ENCODE measurements around the gene TEX52. TPM values are rescaled to one million over a fixed set of nuclear protein-coding genes. Genes with fewer than 3 reads are reported as not detected.

TEX52 gene
- polyA plus RNA-seq, 1 donor (not counting 4 experiments of a cell fraction or from before 2014, with no cell fraction given), result not detected

GRCh38 chr12:2804393-2805142, 52.3 kb downstream of the TEX52 start:
- H3K79me2 ChIP-seq (ENCODE audit: control insufficient read depth, insufficient read depth, low read length), result no peaks in the 10 kb centered on the region
- H3K4me2 ChIP-seq (ENCODE audit: control insufficient read depth, extremely low read depth, insufficient read depth, low read depth, low read length), result no peak overlapping the region
- H3K27ac ChIP-seq (ENCODE audit: control insufficient read depth, insufficient read depth, low read length), result no peak overlapping the region
- no peak overlapping the region for H3K9ac ChIP-seq (ENCODE audit: control insufficient read depth, extremely low read depth, insufficient read depth, low read length)
- H3K4me1 ChIP-seq (ENCODE audit: control insufficient read depth, extremely low read depth, insufficient read depth, low read length), result peaks cover 11% of the 10 kb centered on the region
- no peak overlapping the region for H2AFZ ChIP-seq (ENCODE audit: control insufficient read depth, low read length)
- H3K27me3 ChIP-seq (ENCODE audit: control insufficient read depth, extremely low read depth, insufficient read depth, low read length), result no peaks in the 10 kb centered on the region
- H3K9me3 ChIP-seq (ENCODE audit: control insufficient read depth, low read depth, low read length), result no peaks in the 10 kb centered on the region
- H3K9me1 ChIP-seq (ENCODE audit: control insufficient read depth, extremely low read depth, insufficient read depth, low read length), result no peaks in the 10 kb centered on the region
- no peak overlapping the region for H3K4me3 ChIP-seq (ENCODE audit: control insufficient read depth in 2 of 3, extremely low read depth in 1 of 3, insufficient read depth in 2 of 3, low read depth in 1 of 3, low read length in 3 of 3)
- TF ChIP-seq, protein P1, sequence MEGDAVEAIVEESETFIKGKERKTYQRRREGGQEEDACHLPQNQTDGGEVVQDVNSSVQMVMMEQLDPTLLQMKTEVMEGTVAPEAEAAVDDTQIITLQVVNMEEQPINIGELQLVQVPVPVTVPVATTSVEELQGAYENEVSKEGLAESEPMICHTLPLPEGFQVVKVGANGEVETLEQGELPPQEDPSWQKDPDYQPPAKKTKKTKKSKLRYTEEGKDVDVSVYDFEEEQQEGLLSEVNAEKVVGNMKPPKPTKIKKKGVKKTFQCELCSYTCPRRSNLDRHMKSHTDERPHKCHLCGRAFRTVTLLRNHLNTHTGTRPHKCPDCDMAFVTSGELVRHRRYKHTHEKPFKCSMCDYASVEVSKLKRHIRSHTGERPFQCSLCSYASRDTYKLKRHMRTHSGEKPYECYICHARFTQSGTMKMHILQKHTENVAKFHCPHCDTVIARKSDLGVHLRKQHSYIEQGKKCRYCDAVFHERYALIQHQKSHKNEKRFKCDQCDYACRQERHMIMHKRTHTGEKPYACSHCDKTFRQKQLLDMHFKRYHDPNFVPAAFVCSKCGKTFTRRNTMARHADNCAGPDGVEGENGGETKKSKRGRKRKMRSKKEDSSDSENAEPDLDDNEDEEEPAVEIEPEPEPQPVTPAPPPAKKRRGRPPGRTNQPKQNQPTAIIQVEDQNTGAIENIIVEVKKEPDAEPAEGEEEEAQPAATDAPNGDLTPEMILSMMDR (optimal IDR thresholded peaks at IDR 0.05 in 1 of 3, IDR thresholded peaks at IDR 0.05 in 1 of 3, conservative IDR thresholded peaks at IDR 0.05 in 1 of 3; ENCODE audit: extremely low read depth in 1 of 3, insufficient read depth in 2 of 3, low read length in 3 of 3), result no peak
- TF ChIP-seq EZH2 (IDR thresholded peaks at IDR 0.05; ENCODE audit: low read length), result no peak
- H3K36me3 ChIP-seq (ENCODE audit: control insufficient read depth in 2 of 2, extremely low read depth in 1 of 2, insufficient read depth in 2 of 2, low read length in 2 of 2), result peaks cover 39 to 54% of the 10 kb centered on the region in 2 experiments
- H4K20me1 ChIP-seq (ENCODE audit: control insufficient read depth, extremely low read depth, insufficient read depth, low read length), result no peaks in the 10 kb centered on the region
- no peak for FAIRE-seq
- no peak for DNase-seq (ENCODE audit: low read depth, low spot score)
- dilution Hi-C loops (cut with MboI; ENCODE audit: extremely low pct_ligation_motif_present, low sequenced_read_pairs), result no loop called here

- Histone ChIP-seq H3K27ac (ENCODE audit: control insufficient read depth, insufficient read depth, low read length) (no peak overlapping the region), H3K4me1 (ENCODE audit: control insufficient read depth, extremely low read depth, insufficient read depth, low read length) (peaks cover 18% of the 10 kb centered on the region), H3K27me3 (ENCODE audit: control insufficient read depth, extremely low read depth, insufficient read depth, low read length) (no peaks in the 10 kb centered on the region), H3K4me2 (ENCODE audit: control insufficient read depth, extremely low read depth, insufficient read depth, low read depth, low read length) (no peak overlapping the region), H4K20me1 (ENCODE audit: control insufficient read depth, extremely low read depth, insufficient read depth, low read length) (no peaks in the 10 kb centered on the region), H3K9me1 (ENCODE audit: control insufficient read depth, extremely low read depth, insufficient read depth, low read length) (no peaks in the 10 kb centered on the region), H3K9ac (ENCODE audit: control insufficient read depth, extremely low read depth, insufficient read depth, low read length) (no peak overlapping the region), H3K9me3 (ENCODE audit: control insufficient read depth, low read depth, low read length) (no peaks in the 10 kb centered on the region), H2AFZ (ENCODE audit: control insufficient read depth, low read length) (no peak overlapping the region), H3K79me2 (ENCODE audit: control insufficient read depth, insufficient read depth, low read length) (peaks cover 2% of the 10 kb centered on the region), H3K4me3 (ENCODE audit: control insufficient read depth in 2 of 3, extremely low read depth in 1 of 3, insufficient read depth in 2 of 3, low read depth in 1 of 3, low read length in 3 of 3) (no peak overlapping the region), H3K36me3 (ENCODE audit: control insufficient read depth in 2 of 2, extremely low read depth in 1 of 2, insufficient read depth in 2 of 2, low read length in 2 of 2) (peaks cover 45 to 59% of the 10 kb centered on the region in 2 experiments)
- no peak for DNase-seq (ENCODE audit: low read depth, low spot score)
- no peak for FAIRE-seq
- dilution Hi-C loops (cut with MboI; ENCODE audit: extremely low pct_ligation_motif_present, low sequenced_read_pairs), result no loop called here
- TF ChIP-seq, protein P1 (optimal IDR thresholded peaks at IDR 0.05 in 1 of 3, IDR thresholded peaks at IDR 0.05 in 1 of 3, conservative IDR thresholded peaks at IDR 0.05 in 1 of 3; ENCODE audit: extremely low read depth in 1 of 3, insufficient read depth in 2 of 3, low read length in 3 of 3), result no peak
- no peak for TF ChIP-seq EZH2 (IDR thresholded peaks at IDR 0.05; ENCODE audit: low read length)
These were observed 53.0 kb downstream of the TEX52 start for GRCh38 chr12:2803635-2804392.
